OCI-LY1 (cell line): ENCODE measurements around the gene ROR2.

Experiments used
- H2AFZ ChIP-seq: fragments of 200-600 bp; sonication (generic), shearing (Covaris generic); 2 replicates; pipeline ENCODE4 v1.6.0; 2014; ENCODE audit warnings: antibody characterized with exemption, mild to moderate bottlenecking, low read length
- H3F3A ChIP-seq: fragments of 200-600 bp; sonication (generic), shearing (Covaris generic); 2 replicates; pipeline ENCODE4 v1.6.0; 2014; ENCODE audit warnings: mild to moderate bottlenecking, antibody characterized with exemption, low read length, moderate library complexity; ENCODE audit not compliant: insufficient read depth
- H3K27ac ChIP-seq: fragments of 200-600 bp; sonication (generic); 2 replicates; pipeline ENCODE4 v1.5.1; 2014; ENCODE audit warnings: low read length, mixed run types, mild to moderate bottlenecking, low read depth; ENCODE audit not compliant: poor library complexity, severe bottlenecking
- H3K27me3 ChIP-seq: fragments of 200-600 bp; sonication (generic); 2 replicates; pipeline ENCODE4 v1.6.0; 2014; ENCODE audit warnings: antibody characterized with exemption, mild to moderate bottlenecking, low read length, moderate library complexity; ENCODE audit not compliant: insufficient read depth
- H3K36me3 ChIP-seq: fragments of 200-600 bp; sonication (generic); 2 replicates; pipeline ENCODE4 v1.6.1; 2014; ENCODE audit warnings: mild to moderate bottlenecking, antibody characterized with exemption, low read length, moderate library complexity, mixed read lengths; ENCODE audit not compliant: insufficient read depth
- H3K4me1 ChIP-seq: fragments of 200-600 bp; sonication (generic); 2 replicates; pipeline ENCODE4 v1.5.1; 2014; ENCODE audit warnings: mild to moderate bottlenecking, low read length, moderate library complexity; ENCODE audit not compliant: insufficient read depth, severe bottlenecking
- H3K4me2 ChIP-seq: fragments of 200-600 bp; sonication (generic), shearing (Covaris generic); 2 replicates; pipeline ENCODE4 v1.6.1; 2014; ENCODE audit warnings: low read length
- H3K4me3 ChIP-seq: fragments of 200-600 bp; sonication (generic); 2 replicates; pipeline ENCODE4 v1.5.1; 2014; ENCODE audit warnings: low read length, low read depth, mild to moderate bottlenecking, mixed read lengths; ENCODE audit not compliant: poor library complexity, severe bottlenecking
- H3K79me2 ChIP-seq: fragments of 200-600 bp; shearing (Covaris generic); 2 replicates; pipeline ENCODE4 v1.6.1; 2016; ENCODE audit warnings: mixed run types, low read length, mixed read lengths; ENCODE audit not compliant: insufficient read depth
- H3K9ac ChIP-seq: fragments of 200-600 bp; sonication (generic), shearing (Covaris generic); 2 replicates; pipeline ENCODE4 v1.6.1; 2014; ENCODE audit warnings: mild to moderate bottlenecking, low read length, mixed read lengths
- H3K9me2 ChIP-seq: fragments of 200-600 bp; sonication (generic), shearing (Covaris generic); 2 replicates; pipeline ENCODE4 v1.6.1; 2014; ENCODE audit warnings: low read depth, mild to moderate bottlenecking, low read length, mixed read lengths
- H3K9me3 ChIP-seq: fragments of 200-600 bp; shearing (Covaris generic); 2 replicates; pipeline ENCODE4 v1.6.1; 2014; ENCODE audit warnings: low read length, mixed read lengths
- H4K20me1 ChIP-seq: fragments of 200-600 bp; sonication (generic), shearing (Covaris generic); 2 replicates; pipeline ENCODE4 v1.6.0; 2016; ENCODE audit warnings: mild to moderate bottlenecking, low read length; ENCODE audit not compliant: insufficient read depth
- CTCF ChIP-seq: fragments of 200-600 bp; sonication (generic), shearing (Covaris generic); IDR thresholded peaks from 2 replicates; pipeline ENCODE4 v1.5.1; 2017; ENCODE audit warnings: mild to moderate bottlenecking, antibody characterized with exemption, low read length, moderate library complexity, mixed read lengths
- EZH2 ChIP-seq: fragments of 200-600 bp; sonication (generic), shearing (Covaris generic); IDR thresholded peaks from 2 replicates; pipeline ENCODE4 v1.8.0; 2017; ENCODE audit warnings: borderline replicate concordance, mixed run types, mild to moderate bottlenecking, antibody characterized with exemption, low read length, moderate library complexity, mixed read lengths

The ROR2 gene

DNA sequence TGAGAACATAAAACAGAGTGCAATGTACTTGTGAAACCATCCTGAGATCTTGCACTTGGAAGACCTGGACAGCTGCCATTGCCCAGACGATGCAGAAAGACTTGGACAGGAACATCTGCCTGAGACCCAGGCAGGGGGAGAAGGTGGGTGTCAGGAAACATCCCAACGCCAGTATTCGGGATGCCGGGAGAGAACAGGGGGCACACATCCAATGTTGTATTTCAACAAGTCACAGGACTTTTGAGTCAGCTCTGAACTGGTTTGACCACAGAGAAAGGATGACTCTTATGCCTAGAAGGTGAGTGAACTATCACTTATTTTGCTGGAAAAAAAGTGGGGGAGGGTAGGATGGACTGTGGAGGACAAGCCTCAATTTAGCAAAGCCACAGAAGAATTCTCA lies 124.6 kb downstream of the ROR2 start:
- no peaks in the 10 kb centered on the region for H3K79me2 ChIP-seq
- no peaks in the 10 kb centered on the region for H3K4me1 ChIP-seq
- H4K20me1 ChIP-seq = no peaks in the 10 kb centered on the region
- H3F3A ChIP-seq = no peaks in the 10 kb centered on the region
- H3K27me3 ChIP-seq = no peaks in the 10 kb centered on the region
- no peak overlapping the region for H3K27ac ChIP-seq
- no peak overlapping the region for H3K4me2 ChIP-seq
- TF ChIP-seq CTCF (no peak), EZH2 (no peak)
- no peak overlapping the region for H2AFZ ChIP-seq
- H3K4me3 ChIP-seq = no peak overlapping the region
- no peaks in the 10 kb centered on the region for H3K9me3 ChIP-seq
- H3K9ac ChIP-seq = no peak overlapping the region
- no peaks in the 10 kb centered on the region for H3K9me2 ChIP-seq
- H3K36me3 ChIP-seq = no peaks in the 10 kb centered on the region

DNA sequence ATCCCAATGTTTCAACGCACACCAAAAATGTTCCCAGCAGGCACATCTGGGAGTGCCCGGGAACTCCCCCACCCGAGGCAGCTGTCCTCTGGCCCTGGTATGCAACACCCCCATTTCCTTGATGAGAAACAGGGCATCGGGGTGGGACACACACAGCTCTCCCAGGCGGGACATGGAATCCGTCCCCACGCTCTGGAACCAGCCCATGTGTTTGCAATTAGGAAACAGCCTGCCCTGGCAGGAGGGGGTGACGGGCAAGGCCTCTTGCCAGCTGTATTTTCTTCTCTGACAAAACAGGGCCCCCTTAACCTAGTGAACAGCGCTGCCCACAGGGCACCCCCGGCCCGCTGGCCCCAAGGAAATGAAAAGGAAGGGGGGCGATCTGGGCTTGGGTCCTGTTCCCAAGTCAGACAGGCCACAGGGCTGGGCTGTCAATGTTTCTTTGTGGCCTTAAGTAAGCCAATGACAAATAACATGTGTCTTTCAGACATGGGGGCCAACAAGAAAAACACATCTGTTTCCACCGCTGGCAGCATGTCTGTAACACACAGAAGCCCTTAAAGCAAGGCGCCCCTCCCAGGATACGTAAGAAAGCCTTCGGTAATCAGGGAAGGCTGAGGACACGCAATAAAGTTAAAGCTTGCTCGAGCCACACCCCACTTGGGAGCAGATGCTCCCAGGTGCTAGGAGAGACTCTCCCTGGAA lies 125.3 kb downstream of the ROR2 start:
- H3K9me3 ChIP-seq = no peaks in the 10 kb centered on the region
- no peak overlapping the region for H3K4me2 ChIP-seq
- H3K4me1 ChIP-seq = no peaks in the 10 kb centered on the region
- no peak overlapping the region for H3K9ac ChIP-seq
- H3F3A ChIP-seq = no peaks in the 10 kb centered on the region
- H2AFZ ChIP-seq = no peak overlapping the region
- H3K79me2 ChIP-seq = no peaks in the 10 kb centered on the region
- no peak overlapping the region for H3K4me3 ChIP-seq
- TF ChIP-seq CTCF (no peak), EZH2 (no peak)
- H3K36me3 ChIP-seq = no peaks in the 10 kb centered on the region
- no peaks in the 10 kb centered on the region for H3K27me3 ChIP-seq
- H3K9me2 ChIP-seq = no peaks in the 10 kb centered on the region
- no peaks in the 10 kb centered on the region for H4K20me1 ChIP-seq
- H3K27ac ChIP-seq = no peak overlapping the region

DNA sequence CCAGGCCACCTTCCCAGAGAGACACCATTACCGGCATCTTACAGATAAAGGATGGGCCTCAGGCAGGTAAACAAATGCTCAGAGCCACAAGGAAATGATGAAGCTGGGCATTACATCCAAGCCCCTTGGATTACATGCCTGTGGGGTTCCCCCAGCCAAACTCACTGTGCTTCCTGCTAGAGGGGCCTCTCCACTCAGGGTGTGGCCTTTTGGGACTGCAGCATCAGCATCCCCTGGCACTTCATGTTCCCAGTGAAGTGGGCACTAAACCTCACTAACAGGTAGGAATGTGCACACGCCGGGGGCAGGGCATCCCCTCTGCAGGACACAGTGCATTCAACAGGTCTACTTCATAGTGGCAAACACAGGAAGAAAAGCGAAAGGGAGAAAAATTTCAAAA lies 125.9 kb downstream of the ROR2 start:
- no peak for TF ChIP-seq CTCF
- TF ChIP-seq EZH2 = no peak
- H3K9ac ChIP-seq = no peak overlapping the region
- H3K27me3 ChIP-seq = no peaks in the 10 kb centered on the region
- H3K79me2 ChIP-seq = no peaks in the 10 kb centered on the region
- no peaks in the 10 kb centered on the region for H3K4me1 ChIP-seq
- no peaks in the 10 kb centered on the region for H3F3A ChIP-seq
- no peak overlapping the region for H3K4me3 ChIP-seq
- H3K27ac ChIP-seq = no peak overlapping the region
- H3K4me2 ChIP-seq = no peak overlapping the region
- no peaks in the 10 kb centered on the region for H3K36me3 ChIP-seq
- no peaks in the 10 kb centered on the region for H3K9me3 ChIP-seq
- no peaks in the 10 kb centered on the region for H4K20me1 ChIP-seq
- H2AFZ ChIP-seq = no peak overlapping the region
- no peaks in the 10 kb centered on the region for H3K9me2 ChIP-seq
